Hematopoietic multipotent progenitor cell (in vitro differentiated cells): ENCODE data around the gene SUFU. TPM values are rescaled to one million over a fixed set of nuclear protein-coding genes. Genes with fewer than 3 reads are reported as not detected.
"Not testable (repeated sequence)": the region's sequence is repeated elsewhere in the genome, so short reads cannot be mapped to it uniquely, and the experiment has no call there.

ENCODE experiments used
- DNase-seq, 3 donors: peaks; one replicate each; pipeline ENCODE4 v3.0.0-alpha.2; 2011 to 2015; ENCODE audit warnings: low read depth in 2 of 3, low spot score in 2 of 3
- total RNA-seq: library from RNA; depleted of rRNA; stranded (reverse); fragments of >200 nt; gene quantifications from one replicate; pipeline ENCODE4 v1.2.3, GENCODE V29; 2012

Gene SUFU
- total RNA-seq, 1 donor, result 6.7 TPM

DNA sequence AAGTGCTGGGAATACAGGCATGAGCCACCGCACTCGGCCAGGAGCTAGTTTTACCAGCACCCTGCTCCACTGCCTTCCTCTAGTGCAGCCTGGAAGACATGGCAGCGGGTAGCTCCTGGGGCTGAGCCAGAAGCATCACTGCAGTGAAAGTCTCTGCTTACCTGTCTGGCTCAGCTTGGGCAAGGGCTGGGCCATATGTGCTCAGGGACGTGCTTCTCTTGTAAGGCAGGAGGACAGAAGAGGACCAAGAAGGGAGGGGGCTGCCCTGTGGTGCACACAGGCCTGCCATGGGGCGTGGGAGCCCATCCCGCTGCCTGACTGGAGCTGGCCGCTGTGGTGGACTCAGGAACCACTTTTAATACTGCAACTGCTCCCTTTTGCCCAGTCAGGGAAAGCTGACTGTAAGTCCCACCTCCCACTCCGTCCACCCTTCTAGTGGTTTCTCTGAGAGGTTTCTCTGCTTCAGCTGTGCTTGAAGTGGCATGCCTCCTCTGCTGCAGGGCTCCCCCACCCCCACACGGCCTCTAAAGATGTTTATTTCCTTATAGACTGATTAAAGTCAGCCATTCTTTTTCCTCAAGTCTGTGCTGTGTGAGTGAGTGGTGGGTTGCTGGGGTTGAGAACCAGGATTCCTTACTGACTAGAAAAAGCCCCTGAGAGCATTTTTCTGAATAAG, 27.2 kb upstream of the SUFU start:
- DNase-seq, result no peak

DNA sequence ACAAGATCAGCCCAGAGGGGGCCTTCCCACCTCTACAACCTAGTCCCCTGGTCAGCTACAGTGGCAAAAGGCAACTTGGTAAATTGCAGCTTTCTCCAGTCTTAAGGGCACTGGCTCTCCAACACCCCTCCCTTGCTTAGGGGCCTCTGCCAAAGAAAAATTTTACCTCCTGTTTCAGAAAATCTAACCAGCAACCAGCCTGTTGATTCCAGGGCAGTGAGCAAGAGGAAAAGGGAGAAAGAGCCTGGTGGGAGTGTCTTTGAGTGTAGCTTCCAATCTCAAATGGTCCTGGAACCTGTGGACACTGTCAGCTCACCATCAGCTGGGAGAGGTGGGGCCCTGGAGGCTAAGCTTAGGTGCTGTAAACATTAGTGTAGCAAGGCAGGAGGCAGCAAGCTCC, 24.1 kb upstream of the SUFU start:
- DNase-seq, result no peak

DNA sequence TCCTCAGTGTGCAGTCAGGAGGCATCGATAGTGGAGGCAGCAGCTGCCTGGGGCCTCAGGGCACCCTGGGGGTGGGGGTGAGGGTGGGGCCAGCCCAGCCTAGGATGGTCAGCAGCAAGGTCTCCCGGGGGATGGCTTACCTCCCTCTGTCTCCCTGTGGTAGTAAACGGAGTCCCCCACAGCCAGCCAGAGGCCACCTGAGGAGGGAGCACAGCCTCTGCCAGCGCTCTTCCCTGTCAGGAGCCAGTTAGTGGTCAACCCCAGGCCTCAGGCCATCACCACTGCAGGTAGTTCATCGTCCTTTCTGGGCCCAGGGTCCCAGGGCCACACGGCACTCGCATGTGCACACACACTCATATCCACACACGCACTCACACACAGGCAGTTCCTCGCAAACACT, 23.4 kb upstream of the SUFU start:
- no peak for DNase-seq

DNA sequence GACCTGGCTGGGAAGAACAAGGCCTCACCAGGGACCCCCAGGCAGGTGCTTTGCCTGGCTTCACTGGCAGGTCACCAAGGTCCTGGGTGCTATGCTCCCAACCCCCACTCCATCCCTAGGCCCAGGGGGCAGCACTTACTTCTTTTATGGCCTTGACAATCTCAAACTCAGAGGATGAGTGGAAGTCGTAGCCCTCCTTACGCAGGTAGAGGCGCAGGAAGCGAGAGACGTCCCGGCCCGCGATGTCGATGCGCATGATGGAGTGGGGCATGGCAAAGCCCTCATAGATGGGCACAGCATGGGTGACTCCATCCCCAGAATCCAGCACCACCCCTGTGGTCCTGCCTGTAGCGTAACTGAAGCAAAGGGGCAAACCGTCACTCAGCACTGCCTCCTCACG, 19.8 kb upstream of the SUFU start:
- DNase-seq, result no peak

DNA sequence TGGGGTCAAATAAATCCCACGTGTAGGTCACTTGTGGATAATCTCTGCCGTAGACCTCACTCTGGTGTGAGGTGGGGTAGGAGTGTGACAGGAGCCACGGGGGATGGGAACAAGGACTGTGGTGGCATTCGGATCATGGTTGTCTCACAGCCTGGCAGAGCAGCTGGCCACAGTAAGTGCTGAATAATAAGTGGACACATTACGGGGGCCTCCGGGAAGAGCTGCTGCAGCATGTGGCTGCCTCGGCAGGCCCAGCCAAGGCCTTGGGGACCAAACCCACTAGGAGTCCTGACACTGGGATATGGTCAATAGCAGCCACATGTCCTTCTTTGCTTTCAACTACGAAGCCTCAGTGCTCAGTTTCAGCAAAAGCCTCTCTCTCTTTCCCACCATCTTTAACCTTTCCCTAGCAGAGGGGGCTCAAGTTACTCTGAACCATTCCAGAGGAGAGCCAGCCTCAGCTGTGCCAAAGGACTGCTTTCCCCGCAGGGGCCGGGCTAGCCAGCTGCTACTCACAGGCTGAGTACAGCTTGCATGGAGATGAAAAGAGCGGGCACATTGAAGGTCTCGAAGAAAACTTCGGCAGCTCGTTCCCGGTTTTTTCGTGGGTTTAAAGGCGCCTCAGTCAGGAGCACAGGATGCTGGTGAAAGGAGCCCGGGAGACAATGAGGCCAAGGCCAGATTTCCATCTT, 18.5 kb upstream of the SUFU start:
- DNase-seq, result no peak

DNA sequence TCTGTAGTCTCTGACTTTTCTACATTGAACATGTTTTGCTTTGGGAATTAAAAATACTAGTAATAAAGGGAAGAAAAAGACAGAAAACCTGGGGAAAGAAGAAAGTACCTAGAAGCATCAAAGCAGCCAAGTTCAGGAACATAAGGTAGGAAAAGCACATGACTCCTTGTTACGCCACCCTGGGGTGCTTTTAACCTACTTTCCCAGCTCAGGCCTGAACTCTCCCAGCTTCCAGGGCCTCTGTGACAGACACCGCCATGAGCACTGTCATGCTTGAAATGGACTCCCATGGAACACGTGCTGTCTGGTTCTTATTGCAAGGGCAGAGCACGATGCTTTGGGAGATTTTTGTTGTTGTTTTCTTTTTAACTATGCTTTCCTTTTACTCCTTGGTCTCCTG, 12.6 kb upstream of the SUFU start:
- no peak for DNase-seq

DNA sequence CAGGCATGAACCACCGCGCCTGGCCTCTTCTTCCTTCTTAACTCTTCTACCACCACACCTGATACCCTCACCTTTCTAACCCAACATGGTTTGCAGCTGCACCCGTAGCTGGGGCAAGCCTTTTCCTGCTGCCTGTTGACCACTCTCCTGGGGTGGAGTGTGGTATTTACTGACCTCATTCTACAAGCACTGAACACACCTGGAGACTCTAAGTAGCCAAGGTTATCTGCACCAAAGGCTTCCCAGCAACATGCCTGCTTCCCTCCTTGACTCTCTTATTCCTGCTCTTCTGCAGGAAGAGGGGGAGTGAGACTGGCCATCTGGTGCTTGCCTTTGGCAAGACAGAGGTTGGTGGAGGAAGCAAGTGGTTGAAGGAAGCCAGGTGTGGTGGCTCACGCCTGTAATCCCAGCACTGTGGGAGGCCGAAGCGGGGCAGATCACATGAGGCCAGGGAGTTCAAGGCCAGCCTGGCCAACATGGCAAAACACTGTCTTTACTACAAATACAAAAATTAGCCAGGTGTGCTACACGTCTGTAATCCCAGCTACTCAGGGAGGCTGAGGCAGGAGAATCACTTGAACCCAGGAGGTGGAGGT, 11.3 kb upstream of the SUFU start:
- DNase-seq, result no peak

DNA sequence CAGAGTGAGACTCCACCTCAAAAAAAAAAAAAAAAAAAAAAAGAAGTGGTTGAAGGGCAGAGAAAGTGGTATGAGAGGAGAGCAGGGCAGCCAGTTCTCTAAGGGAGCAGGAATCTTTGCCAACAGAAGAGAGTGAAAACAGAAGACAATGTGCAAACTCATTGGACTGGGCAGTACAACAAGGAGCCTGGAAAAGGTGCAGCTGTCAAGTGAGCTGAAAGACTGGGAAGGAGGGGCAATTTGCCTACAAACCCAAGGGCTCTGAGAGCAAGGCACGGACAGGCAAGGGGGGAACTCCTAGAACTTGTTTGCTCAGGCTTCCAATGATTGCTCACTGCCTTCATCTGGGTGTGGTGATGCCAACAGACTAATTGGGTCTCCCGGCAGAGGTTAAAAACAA, 10.8 kb upstream of the SUFU start:
- DNase-seq, result peak in 1 of 3 donors; percentile 3

DNA sequence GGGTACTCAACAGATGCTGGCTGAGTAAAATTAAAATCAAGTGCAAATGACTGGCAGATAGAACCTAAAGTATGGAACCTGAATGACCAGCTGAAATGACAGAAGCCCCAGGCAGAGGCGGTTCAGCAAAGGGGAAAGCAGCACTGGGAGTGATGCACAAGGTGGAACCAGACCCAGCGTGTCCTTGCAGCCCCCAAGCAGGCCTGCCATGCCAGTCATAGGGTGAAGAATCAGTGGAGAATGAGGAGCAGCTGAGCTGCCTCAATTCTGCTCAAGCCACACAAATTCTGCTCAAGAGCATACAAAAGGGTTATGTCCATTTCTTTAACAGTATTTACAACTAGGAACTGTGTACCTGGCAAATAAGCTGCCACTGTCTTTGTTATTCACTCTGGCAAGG, 10.0 kb upstream of the SUFU start:
- no peak for DNase-seq

DNA sequence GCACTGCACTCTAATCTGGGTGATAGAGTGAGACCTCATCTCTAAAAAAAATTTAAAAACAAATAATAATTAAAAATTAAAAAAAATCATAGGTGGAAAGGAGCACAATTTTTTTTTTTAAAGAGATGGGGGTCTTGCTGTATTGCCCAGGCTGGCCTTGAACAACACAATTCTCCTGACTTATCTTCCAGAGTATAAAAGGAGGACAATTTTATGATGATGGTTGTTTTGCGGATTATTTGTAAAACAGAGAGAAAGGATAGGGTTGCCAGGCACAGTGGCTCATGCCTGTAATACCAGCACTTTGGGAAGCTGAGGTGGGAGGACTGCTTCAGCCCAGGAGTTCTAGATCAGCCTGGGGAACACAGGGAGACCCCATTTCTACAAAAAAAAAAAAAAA, 6.2 kb upstream of the SUFU start:
- no peak for DNase-seq

DNA sequence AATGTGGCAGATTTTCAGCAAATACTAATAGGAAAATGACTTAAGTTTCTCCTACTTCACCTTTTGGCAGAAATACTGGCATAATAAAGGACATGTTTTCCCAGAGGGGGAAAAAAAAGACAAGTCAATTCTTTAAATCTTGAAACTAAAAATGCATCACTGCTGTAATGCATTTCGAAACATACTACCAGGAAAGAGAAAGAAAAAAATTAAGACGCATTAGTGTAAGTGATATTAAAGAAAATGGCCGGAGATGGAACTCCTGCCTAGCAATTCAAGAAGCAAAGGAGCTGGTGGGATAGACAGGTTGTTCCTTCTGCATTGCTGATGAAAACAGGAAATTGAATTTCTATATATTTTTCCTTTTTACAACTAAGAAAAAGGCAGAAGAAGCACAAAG, 4.4 kb upstream of the SUFU start:
- no peak for DNase-seq

DNA sequence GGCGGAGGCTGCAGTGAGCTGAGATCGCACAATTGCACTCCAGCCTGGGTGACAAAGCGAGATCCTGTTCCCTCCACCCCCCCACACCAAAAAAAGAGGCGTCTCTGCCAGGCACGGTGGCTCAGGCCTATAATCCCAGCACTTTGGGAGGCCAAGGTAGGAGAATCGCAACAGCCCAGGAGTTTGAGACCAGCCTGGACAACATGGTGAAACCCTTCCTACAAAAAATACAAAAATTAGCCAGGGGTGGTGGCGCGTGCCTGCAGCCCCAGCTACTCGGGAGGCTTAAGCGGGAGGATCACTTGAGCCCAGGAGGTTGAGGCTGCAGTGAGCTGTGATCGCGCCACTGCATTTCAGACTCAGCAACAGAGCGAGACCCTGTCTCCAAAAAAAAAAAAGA, 3.1 kb upstream of the SUFU start:
- DNase-seq, result not testable (repeated sequence)

DNA sequence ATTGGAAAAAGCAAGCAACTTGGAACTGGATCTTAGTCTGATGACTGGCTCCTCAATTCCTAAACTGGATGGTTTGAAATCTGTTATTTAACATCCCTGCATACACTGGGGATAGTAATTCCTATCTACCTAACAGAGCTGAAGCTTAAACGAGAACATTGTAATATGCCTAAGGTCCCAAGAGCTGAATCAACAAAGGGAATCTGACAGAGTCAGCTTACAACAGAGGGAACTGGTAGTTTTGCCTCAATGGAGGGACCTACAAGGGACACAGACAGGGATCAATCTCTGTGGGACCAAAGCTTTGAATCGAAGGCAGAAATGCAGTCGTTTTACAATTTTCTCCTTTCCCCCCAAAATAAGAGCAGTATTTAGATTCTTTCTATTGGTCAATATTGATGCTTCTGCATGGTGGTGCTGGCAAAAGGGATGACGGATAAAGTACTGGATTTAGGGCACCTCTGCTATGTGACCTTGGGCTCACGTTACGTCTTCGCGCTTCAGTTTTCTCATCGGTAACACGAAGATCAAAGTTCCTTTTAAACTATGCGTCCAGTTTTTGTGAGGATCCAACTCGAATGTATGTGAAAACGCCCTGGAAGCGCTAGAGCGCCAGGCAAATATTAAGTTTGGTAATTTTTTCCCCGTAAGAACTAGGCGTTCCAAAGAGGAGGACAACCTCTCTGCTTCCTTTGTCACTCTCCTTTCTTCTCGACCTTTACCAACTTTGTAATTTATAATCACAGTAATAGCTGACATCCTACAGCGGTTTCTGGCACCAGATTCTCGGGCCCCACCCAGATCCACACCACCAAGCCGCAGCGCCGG, 2.4 kb upstream of the SUFU start:
- no peak for DNase-seq

DNA sequence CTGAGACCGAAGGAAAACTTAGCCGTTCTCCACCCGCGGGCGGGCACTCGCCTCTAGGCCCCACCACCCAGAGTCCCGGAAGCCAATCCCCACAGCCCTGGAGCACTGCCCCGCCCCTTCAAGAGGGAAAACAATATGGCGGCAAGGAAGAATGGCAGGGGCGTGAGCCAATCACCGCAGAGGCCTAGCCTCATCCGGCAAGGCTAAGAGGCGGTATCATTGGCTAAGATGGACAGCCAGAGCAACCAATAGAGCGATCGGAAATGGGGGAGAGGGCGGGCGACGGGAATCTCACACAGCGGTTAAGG, 1.8 kb upstream of the SUFU start:
- DNase-seq, result peak; percentile 97 to 100 (median 98)

DNA sequence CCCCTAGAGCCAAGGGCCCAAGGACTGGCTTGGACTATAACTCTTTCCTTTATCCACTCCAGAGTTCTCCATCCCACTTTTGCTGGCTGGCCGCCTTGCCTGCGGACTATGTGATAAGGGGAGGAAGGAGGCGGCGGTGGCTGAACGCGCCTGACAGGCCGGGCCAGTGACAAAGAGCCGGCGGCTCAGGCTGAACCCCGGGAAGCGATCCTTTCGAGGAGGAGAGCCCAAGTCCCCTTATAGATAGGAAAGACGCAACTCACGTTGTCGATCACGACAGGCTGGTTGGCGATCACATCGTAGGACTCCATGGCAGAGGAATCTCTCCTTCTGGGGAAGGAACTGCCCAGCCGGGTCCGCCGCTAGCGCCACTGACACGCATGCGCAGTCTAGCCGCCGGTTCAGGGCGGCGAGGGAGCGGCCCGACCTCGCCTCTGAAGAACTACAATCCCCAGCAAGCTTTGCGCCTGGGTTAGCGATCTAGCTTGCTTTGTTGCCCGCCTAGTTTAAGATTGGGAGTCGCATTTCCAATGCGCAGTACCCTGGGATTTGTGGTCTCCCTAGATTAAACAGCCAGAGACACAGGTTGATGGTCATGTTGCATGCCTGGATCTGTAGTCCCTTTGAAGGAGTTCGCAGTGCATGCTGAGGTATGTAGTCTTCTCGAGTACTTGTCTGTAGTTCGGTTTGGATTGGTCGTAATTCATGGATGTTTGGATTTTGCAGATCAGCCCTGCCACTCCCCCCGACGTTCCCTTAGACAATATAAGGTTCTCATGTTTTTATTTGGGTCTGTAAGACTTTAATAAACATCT, 1.2 kb upstream of the SUFU start, which contains the start of gene ACTR1A:
Gene ACTR1A, minus strand, starts transcription at position 376 of the 815 bp plus-strand sequence. Its CDS starts 65 bp downstream, at position 311.
- peak; percentile 94 to 100 (median 98) for DNase-seq

DNA sequence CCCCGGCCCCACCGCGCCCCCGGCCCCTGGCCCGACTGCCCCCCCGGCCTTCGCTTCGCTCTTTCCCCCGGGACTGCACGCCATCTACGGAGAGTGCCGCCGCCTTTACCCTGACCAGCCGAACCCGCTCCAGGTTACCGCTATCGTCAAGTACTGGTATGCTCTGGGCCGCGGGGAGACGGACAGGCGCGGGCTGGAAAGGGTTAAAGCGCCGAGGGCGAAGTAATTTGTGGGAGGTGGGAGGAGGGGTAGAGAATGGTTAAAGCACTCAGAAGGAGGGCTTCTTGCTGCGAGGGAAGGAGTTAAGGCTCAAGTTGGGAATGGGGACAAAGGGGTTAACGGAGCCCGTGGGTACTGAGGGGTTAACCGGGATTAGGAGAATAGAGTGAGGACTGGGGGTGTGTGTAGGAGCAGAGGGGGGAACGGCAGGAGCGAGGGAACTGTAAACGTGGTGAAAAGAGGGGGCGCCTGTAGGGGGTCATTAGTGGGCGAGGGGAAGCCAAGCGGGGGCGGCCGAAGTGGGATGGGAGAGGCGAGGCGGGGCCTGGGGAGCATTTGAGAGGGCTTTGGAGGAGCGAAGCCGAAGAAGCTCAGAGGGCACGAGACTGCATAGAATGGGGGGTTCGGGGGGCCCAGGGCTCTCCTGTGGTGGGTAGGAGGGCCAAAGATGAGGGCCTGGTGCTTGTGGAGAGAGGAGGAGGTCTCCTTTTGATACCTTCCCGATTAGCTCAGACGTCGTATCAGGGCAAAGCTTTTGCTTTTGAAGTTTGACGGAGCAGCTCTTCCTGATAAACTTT, 605 bp downstream of the SUFU start:
- peak; percentile 11 to 53 (median 39) for DNase-seq

DNA sequence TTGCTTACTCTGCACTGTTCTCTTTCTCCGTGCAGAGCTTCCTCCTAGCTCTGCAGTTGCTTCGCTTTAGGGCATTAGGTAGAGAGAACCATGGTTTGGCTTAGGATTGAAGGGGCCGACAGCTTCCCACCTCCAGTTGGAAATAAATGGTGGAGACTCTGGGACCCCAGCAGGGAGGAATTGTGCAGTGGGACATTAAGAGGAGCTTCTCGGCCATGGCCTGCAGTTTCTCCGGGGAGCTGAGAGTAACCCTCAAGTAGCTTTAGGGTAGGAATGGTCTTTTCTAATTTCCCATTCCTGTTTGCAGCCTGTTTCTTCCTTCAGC, 1.2 kb downstream of the SUFU start:
- no peak for DNase-seq

DNA sequence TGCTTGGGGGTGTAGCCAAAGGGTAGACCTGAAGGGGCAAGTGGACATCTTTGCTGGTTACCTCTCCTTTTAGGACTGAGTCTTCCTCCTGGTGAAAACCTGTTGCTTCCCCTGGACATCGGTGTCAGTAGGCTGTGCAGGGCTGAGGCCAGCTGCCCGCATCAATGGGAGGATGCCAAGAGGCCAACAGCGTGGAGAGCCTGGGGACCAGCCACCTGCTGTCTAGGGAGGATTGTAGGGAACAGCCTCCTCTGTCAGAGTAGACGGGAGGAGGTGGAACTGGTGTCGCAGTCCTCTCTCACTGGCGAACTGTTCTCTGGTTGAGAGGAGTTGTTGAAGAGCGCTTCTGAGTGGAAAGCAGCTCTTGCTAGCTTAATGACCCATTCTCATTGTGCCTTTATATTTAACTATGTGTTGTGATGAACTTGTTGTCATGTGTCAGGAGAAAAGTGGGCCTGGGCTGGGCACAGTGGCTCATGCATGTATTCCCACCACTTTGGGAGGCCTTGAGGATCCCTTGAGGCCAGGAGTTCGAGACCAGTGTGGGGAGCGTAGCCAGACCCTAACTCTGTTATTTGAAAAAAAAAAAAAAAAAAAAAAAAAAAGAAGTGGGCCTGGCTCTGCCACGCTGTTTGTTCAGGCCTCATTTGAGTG, 1.8 kb downstream of the SUFU start:
- DNase-seq, result no peak

DNA sequence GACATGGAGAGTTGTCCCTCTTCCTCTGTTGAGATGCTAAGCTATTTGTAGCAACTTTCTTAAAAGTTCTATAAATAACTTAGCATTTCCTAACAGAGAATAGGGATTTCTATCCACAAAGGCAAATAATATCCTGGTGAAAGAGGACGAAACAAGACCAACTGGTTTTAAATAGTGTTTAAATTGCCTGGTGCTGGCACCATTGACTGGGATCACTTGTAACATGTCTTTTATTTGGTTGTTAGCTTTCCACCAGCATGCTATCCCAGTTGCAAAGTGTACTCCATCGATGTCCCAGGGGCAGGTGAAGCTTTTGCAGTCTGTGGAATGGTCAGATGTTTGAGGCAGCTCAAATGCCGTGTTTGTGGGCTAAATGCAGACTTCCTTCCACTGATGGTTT, 3.7 kb downstream of the SUFU start:
- no peak for DNase-seq
